Vagina (tissue), 2 donors: ENCODE data around the gene ERC2. TPM values are rescaled to one million over a fixed set of nuclear protein-coding genes. Genes with fewer than 3 reads are reported as not detected.

Experiments used
- DNase-seq, 2 donors: peaks; one replicate each; pipeline ENCODE4 v3.0.0-alpha.2; 2017; ENCODE audit errors: extremely low spot score in 2 of 2
- H3K27ac ChIP-seq: fragments of 200-600 bp; sonication (generic); one replicate; pipeline ENCODE4 v1.5.1; 2019
- H3K27me3 ChIP-seq: fragments of 200-600 bp; sonication (generic); one replicate; pipeline ENCODE4 v1.5.1; 2019
- H3K36me3 ChIP-seq, 2 donors: fragments of 200-600 bp; sonication (generic); one replicate each; pipeline ENCODE4 v1.5.1; 2017 to 2019
- H3K4me1 ChIP-seq: fragments of 200-600 bp; sonication (generic); one replicate; pipeline ENCODE4 v1.5.1; 2019
- H3K4me3 ChIP-seq, 2 donors: fragments of 200-600 bp; sonication (generic); 1 replicate in 1 of 2; 2 replicates in 1 of 2; pipeline ENCODE4 v1.5.1; 2016 to 2019
- H3K9me3 ChIP-seq: fragments of 200-600 bp; sonication (generic); one replicate; pipeline ENCODE4 v1.5.1; 2019
- CTCF ChIP-seq, 3 experiments: fragments of 450-650 bp in 2 of 3; fragments of 200-600 bp in 1 of 3; sonication (generic) in 1 of 3; IDR thresholded peaks; one replicate each; pipeline ENCODE4 v1.5.1; 2017 to 2019; ENCODE audit warnings: antibody characterized with exemption in 3 of 3, mild to moderate bottlenecking in 2 of 3, moderate library complexity in 2 of 3
- POLR2A ChIP-seq, 2 donors: fragments of 450-650 bp; IDR thresholded peaks; one replicate each; pipeline ENCODE4 v1.6.1; 2017; ENCODE audit warnings: antibody characterized with exemption in 2 of 2, mild to moderate bottlenecking in 2 of 2, moderate library complexity in 2 of 2
- POLR2AphosphoS5 ChIP-seq, 2 donors: sonication (generic); formaldehyde crosslinking; IDR thresholded peaks; one replicate each; pipeline ENCODE4 v1.9.0; 2017; ENCODE audit warnings: antibody characterized with exemption in 2 of 2, mild to moderate bottlenecking in 2 of 2, low read depth in 1 of 2; ENCODE audit not compliant: insufficient read depth in 1 of 2
- intact Hi-C: fragments of 100-400 bp; cut with DNase I; formaldehyde crosslinking; loops from one replicate; pipeline ENCODE4 v1.15.1; 2023
- total RNA-seq: library from RNA; depleted of rRNA; stranded (reverse); fragments of >200 nt; gene quantifications from one replicate; pipeline ENCODE4 v1.2.3, GENCODE V29; 2016

The ERC2 gene
- total RNA-seq, 1 donor from 2014 or later, result 1.2 TPM

GRCh38 chr3:55934771-55935170 is 533.5 kb downstream of the ERC2 start:
- TF ChIP-seq CTCF (IDR thresholded peaks at IDR 0.05) (no peak), POLR2A (IDR thresholded peaks at IDR 0.05) (no peak), POLR2AphosphoS5 (IDR thresholded peaks at IDR 0.05; ENCODE audit: insufficient read depth in 1 of 2, low read depth in 1 of 2) (no peak)
- no peaks in the 10 kb centered on the region for H3K9me3 ChIP-seq
- no peak for DNase-seq
- no peaks in the 10 kb centered on the region for H3K27me3 ChIP-seq
- no peak overlapping the region for H3K4me3 ChIP-seq
- H3K4me1 ChIP-seq, result no peaks in the 10 kb centered on the region
- no peak overlapping the region for H3K27ac ChIP-seq
- no peaks in the 10 kb centered on the region for H3K36me3 ChIP-seq
- intact Hi-C loops, result no loop called here

GRCh38 chr3:55929154-55929869 is 539.0 kb downstream of the ERC2 start:
- H3K27ac ChIP-seq, result no peak overlapping the region
- H3K27me3 ChIP-seq, result no peaks in the 10 kb centered on the region
- TF ChIP-seq CTCF (IDR thresholded peaks at IDR 0.05) (no peak), POLR2AphosphoS5 (IDR thresholded peaks at IDR 0.05; ENCODE audit: insufficient read depth in 1 of 2, low read depth in 1 of 2) (no peak), POLR2A (IDR thresholded peaks at IDR 0.05) (no peak)
- no peaks in the 10 kb centered on the region for H3K4me1 ChIP-seq
- intact Hi-C loops, result no loop called here
- no peak for DNase-seq
- no peaks in the 10 kb centered on the region for H3K36me3 ChIP-seq
- H3K9me3 ChIP-seq, result no peaks in the 10 kb centered on the region
- H3K4me3 ChIP-seq, result no peak overlapping the region

GRCh38 chr3:55923626-55924025 is 544.6 kb downstream of the ERC2 start:
- DNase-seq, result no peak
- intact Hi-C loops, result no loop called here
- no peaks in the 10 kb centered on the region for H3K36me3 ChIP-seq

DNA sequence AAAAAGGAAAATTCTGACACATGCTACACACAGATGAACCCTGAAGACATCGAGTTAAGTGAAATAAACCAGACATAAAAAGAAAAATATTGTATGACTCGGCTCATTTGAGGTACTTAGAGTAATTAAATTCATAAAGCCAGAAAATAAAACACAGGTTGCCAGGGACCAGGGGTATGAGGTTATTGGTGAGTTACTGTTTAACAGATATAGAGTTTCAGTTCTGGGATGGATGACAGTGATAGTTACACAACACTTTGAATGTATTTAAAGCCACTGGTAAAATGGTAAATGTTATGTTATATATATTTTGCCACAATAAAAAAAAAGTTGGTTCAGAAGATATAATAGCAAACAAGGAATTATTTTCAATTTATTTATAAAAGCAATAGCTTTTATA is 545.1 kb downstream of the ERC2 start:
- Histone ChIP-seq H3K4me1 (no peaks in the 10 kb centered on the region), H3K9me3 (no peaks in the 10 kb centered on the region), H3K27me3 (no peaks in the 10 kb centered on the region), H3K4me3 (no peak overlapping the region), H3K27ac (no peak overlapping the region), H3K36me3 (no peaks in the 10 kb centered on the region)
- TF ChIP-seq CTCF (IDR thresholded peaks at IDR 0.05), result no peak
- TF ChIP-seq POLR2AphosphoS5 (IDR thresholded peaks at IDR 0.05; ENCODE audit: insufficient read depth in 1 of 2, low read depth in 1 of 2), result no peak
- TF ChIP-seq POLR2A (IDR thresholded peaks at IDR 0.05), result no peak
- intact Hi-C loops, result no loop called here
- DNase-seq, result no peak

More at GRCh38 chr3:55923626-55924025, 544.6 kb downstream of the ERC2 start:
- H3K4me1 ChIP-seq, result no peaks in the 10 kb centered on the region
- no peaks in the 10 kb centered on the region for H3K9me3 ChIP-seq
- no peak overlapping the region for H3K27ac ChIP-seq
- H3K27me3 ChIP-seq, result no peaks in the 10 kb centered on the region
- no peak for TF ChIP-seq CTCF (IDR thresholded peaks at IDR 0.05)
- TF ChIP-seq POLR2AphosphoS5 (IDR thresholded peaks at IDR 0.05; ENCODE audit: insufficient read depth in 1 of 2, low read depth in 1 of 2), result no peak
- no peak for TF ChIP-seq POLR2A (IDR thresholded peaks at IDR 0.05)
- H3K4me3 ChIP-seq, result no peak overlapping the region

DNA sequence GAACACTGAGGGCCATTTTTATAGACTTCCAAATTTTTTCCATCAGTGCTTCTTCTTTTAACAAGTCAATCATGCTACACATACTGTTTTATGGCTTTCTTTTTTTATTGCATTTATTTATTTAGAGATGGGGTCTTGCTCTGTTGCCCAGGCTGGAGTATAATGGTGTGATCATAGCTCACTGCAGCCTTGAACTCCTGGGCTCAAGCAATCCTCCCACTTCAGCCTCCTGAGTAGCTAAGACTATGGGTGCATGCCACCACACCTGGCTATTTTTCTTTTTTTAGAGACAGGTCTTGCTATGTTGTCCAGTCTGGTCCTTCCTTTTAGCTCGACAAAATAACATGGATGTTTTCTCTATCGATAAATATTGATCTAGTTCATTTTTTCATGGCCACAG is 555.4 kb downstream of the ERC2 start:
- Histone ChIP-seq H3K27ac (no peak overlapping the region), H3K4me3 (no peak overlapping the region), H3K36me3 (no peaks in the 10 kb centered on the region), H3K27me3 (no peaks in the 10 kb centered on the region), H3K4me1 (no peaks in the 10 kb centered on the region), H3K9me3 (no peaks in the 10 kb centered on the region)
- DNase-seq, result no peak
- TF ChIP-seq POLR2A (IDR thresholded peaks at IDR 0.05), result no peak
- no peak for TF ChIP-seq CTCF (IDR thresholded peaks at IDR 0.05)
- TF ChIP-seq POLR2AphosphoS5 (IDR thresholded peaks at IDR 0.05; ENCODE audit: insufficient read depth in 1 of 2, low read depth in 1 of 2), result no peak
- intact Hi-C loops, result no loop called here
